Adrenal gland (tissue), 12 donors: ENCODE results near the gene UGT1A6. TPM values are rescaled to one million over a fixed set of nuclear protein-coding genes. Genes with fewer than 3 reads are reported as not detected.
"Not testable (repeated sequence)": the region's sequence is repeated elsewhere in the genome, so short reads cannot be mapped to it uniquely, and the experiment has no call there.

Source experiments
- DNase-seq, 7 donors: peaks; one replicate each; pipeline ENCODE4 v3.0.0-alpha.2; 2019 to 2020
- H3K27ac ChIP-seq, 5 donors: fragments of 200-600 bp; sonication (generic) in 4 of 5; 1 replicate in 3 of 5; 2 replicates in 2 of 5; pipeline versions ENCODE4 v1.5.1 to v1.8.0; 2016 to 2020; ENCODE audit warnings: mild to moderate bottlenecking in 1 of 5
- H3K27me3 ChIP-seq: fragments of 200-600 bp; 2 replicates; pipeline ENCODE4 v1.8.0; 2021
- H3K36me3 ChIP-seq, 2 donors: fragments of 200-600 bp; replicated peaks in 1 of 2; 1 replicate in 1 of 2; 2 replicates in 1 of 2; pipeline versions ENCODE4 v1.5.1 to v1.8.0; 2018 to 2022
- H3K4me1 ChIP-seq, 2 donors: fragments of 200-600 bp; replicated peaks in 1 of 2; 1 replicate in 1 of 2; 2 replicates in 1 of 2; pipeline versions ENCODE4 v1.5.1 to v1.8.0; 2018 to 2021
- H3K4me3 ChIP-seq, 4 donors: fragments of 200-600 bp; sonication (generic) in 3 of 4; one replicate each; pipeline ENCODE4 v1.5.1; 2016 to 2018
- H3K9me3 ChIP-seq, 3 donors: fragments of 200-600 bp; sonication (generic) in 1 of 3; replicated peaks in 1 of 3; 1 replicate in 2 of 3; 2 replicates in 1 of 3; pipeline versions ENCODE4 v1.5.1 to v1.8.0; 2016 to 2021
- POLR2A ChIP-seq, 2 donors: fragments of 450-650 bp; IDR thresholded peaks; one replicate each; pipeline ENCODE4 v1.6.1; 2017; ENCODE audit warnings: antibody characterized with exemption in 2 of 2, mild to moderate bottlenecking in 2 of 2, moderate library complexity in 1 of 2
- WGBS, 4 donors: extraction: QIAGEN DNeasy Blood & Tissue Kit in 2 of 4; methylation state at CpG; one replicate each; pipeline versions ENCODE4 v1.1.5 to v1.1.7; 2013 to 2017; 5-methylcytosine and 5-hydroxymethylcytosine counted together
- intact Hi-C, 2 donors: fragments of 100-400 bp; cut with DNase I; formaldehyde crosslinking; loops; one replicate each; pipeline versions ENCODE4 v1.14.1 to v1.15.0; 2022 to 2023
- polyA plus RNA-seq, 3 donors: library from polyadenylated mRNA; stranded (reverse); fragments of 200-250 nt in 2 of 3; fragments of 350-450 nt in 1 of 3; fragmentation: Illumina TruSeq in 1 of 3; extraction: RNeasy Lipid Tissue Mini Kit (QIAGEN cat#74804) in 1 of 3; gene quantifications; one replicate each; pipeline ENCODE4 v1.2.3, GENCODE V29; 2013 to 2014
- total RNA-seq, 9 donors: library from RNA; depleted of rRNA in 4 of 9; stranded (reverse); fragments of >200 nt in 4 of 9; fragments of 120-200 nt in 1 of 9; fragmentation: NEBNext Ultra II Directional in 1 of 9; extraction: Animal tissue kit (Norgen Biotek cat#: 25700) in 1 of 9; gene quantifications; one replicate each; pipeline versions ENCODE4 v1.1.0 to v1.2.4, GENCODE V29; 2013 to 2023
- TF ChIP-seq, protein P1 (sequence below), 6 experiments: fragments of 450-650 bp in 4 of 6; fragments of 200-600 bp in 2 of 6; sonication (generic) in 1 of 6; IDR thresholded peaks; 1 replicate in 5 of 6; 2 replicates in 1 of 6; pipeline versions ENCODE4 v1.5.1 to v1.8.0; 2016 to 2021; ENCODE audit warnings: antibody characterized with exemption in 6 of 6, mild to moderate bottlenecking in 2 of 6, moderate library complexity in 1 of 6
- donor health status: healthy with polysubstance abuse.
- donor health status: Bipolar disorder and iron deficiency.
- donor health status: DM: yes; HTN: yes; CAD: no.
- donor health status: DM: no; HTN: no; CAD: no.
- donor health status: DM: no; HTN: no; CAD: no.
- donor health status: DM: yes; HTN: yes; CAD: no.

The UGT1A6 gene
- total and polyA plus RNA-seq, 12 donors = 0.16 TPM; not detected in 11

DNA sequence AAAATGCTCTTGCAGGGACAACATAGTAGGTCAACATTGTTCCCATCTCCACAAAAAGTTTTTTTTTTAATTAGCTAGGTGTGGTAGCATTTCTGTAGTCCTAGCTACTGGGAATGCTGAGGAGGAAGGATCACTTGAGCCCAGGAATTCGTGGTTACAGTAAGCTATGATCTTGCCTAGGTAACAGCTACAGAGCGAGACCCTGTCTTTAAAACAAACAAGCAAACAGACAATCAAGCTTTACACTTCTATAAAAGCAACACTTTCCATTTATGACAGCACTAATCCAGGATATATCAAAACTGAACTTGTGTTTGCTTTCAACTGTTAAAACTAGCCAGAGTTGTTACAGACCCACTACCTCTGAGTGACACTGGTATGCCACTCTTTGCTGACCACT is 48.2 kb downstream of the UGT1A6 start:
- no peaks in the 10 kb centered on the region for H3K9me3 ChIP-seq
- H3K4me3 ChIP-seq = no peak overlapping the region
- no peak overlapping the region for H3K27ac ChIP-seq
- H3K4me1 ChIP-seq = no peaks in the 10 kb centered on the region
- H3K36me3 ChIP-seq = no peaks in the 10 kb centered on the region
- H3K27me3 ChIP-seq = peaks cover 5% of the 10 kb centered on the region
- intact Hi-C loops = no loop called here
- DNase-seq = no peak
- WGBS, 4 donors = 63 to 72% (median 67%) methylated on average over 2 of the region's 2 CpGs
- TF ChIP-seq POLR2A (IDR thresholded peaks at IDR 0.05) = no peak
- TF ChIP-seq, protein P1, sequence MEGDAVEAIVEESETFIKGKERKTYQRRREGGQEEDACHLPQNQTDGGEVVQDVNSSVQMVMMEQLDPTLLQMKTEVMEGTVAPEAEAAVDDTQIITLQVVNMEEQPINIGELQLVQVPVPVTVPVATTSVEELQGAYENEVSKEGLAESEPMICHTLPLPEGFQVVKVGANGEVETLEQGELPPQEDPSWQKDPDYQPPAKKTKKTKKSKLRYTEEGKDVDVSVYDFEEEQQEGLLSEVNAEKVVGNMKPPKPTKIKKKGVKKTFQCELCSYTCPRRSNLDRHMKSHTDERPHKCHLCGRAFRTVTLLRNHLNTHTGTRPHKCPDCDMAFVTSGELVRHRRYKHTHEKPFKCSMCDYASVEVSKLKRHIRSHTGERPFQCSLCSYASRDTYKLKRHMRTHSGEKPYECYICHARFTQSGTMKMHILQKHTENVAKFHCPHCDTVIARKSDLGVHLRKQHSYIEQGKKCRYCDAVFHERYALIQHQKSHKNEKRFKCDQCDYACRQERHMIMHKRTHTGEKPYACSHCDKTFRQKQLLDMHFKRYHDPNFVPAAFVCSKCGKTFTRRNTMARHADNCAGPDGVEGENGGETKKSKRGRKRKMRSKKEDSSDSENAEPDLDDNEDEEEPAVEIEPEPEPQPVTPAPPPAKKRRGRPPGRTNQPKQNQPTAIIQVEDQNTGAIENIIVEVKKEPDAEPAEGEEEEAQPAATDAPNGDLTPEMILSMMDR (IDR thresholded peaks at IDR 0.05) = no peak

DNA sequence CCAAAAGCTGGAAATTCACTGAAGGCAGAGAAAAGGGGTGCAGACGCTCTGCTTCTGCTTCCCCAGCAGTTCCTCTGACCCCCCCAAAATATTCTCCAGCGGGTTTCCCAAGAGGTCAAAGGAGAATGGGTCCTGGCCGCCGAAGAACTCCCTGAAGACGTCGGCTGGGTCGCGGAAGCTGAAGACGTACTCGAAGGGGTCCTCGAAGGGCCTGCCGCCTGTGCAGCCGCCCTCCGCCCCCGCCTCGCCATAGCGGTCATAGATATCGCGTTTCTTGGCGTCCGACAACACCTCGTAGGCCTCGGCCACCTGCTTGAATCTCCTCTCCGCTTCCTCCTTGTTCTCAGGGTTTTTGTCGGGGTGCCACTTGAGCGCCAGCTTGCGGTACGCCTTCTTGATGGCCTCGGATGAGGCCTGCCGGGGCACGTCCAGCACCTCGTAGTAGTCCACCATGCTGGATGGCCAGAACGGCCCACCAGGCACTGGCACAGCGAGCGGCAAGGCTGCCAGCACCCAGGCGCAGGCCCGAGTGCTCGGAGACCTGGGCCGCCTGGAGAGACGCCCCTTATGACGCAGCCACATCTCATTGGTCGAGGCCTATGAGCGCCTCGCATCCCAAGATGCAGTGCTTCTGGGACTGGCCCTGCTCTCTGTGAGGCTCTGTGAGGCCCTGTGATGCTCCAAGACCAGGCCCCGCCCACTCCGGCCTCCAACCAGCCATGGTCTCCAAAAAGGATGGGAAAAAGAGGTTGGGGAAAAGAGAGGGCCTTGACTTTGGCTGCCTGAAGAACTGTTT is 51.0 kb downstream of the UGT1A6 start:
- no peaks in the 10 kb centered on the region for H3K9me3 ChIP-seq
- H3K27me3 ChIP-seq = no peaks in the 10 kb centered on the region
- no peaks in the 10 kb centered on the region for H3K36me3 ChIP-seq
- no peaks in the 10 kb centered on the region for H3K4me1 ChIP-seq
- intact Hi-C loops = no loop called here
- no peak overlapping the region for H3K27ac ChIP-seq
- H3K4me3 ChIP-seq = no peak overlapping the region
- 91% methylated on average over 27 to 44 of the region's 46 CpGs for WGBS, 4 donors
- no peak for DNase-seq
- TF ChIP-seq POLR2A (IDR thresholded peaks at IDR 0.05) = no peak
- TF ChIP-seq, protein P1 (IDR thresholded peaks at IDR 0.05) = no peak

DNA sequence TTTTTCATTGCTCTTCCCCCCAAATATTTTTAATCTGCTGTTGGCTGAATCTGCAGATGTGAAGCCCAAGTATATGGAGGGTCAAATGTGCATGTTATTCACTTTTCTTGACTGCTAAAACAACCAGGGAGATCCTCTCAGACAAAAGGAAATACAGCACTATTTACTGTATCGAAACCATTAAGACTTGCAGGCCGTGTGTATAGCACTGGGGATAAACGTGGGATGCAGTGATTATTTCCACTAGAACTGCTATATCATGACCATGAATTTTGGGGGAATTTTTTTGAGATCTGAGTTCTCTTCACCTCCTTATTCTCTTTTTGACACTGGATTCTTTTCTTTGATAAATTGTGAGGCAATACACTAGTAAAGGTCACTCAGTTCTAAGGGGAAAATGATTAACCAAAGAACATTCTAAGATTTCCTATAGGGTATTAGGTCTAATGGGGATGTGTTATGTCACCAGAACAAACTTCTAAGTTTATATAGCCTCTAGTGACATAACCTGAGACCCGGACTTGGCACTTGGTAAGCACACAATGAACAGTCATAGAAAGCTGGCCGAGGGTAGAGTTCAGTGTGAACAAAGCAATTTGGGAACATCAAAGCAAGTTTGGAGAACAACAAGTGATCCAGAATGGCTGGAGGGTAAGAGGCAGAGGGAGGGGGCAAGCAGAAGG is 52.5 kb downstream of the UGT1A6 start:
- intact Hi-C loops = no loop called here
- Histone ChIP-seq H3K27ac (no peak overlapping the region), H3K9me3 (no peaks in the 10 kb centered on the region), H3K36me3 (no peaks in the 10 kb centered on the region), H3K27me3 (no peaks in the 10 kb centered on the region), H3K4me3 (no peak overlapping the region), H3K4me1 (no peaks in the 10 kb centered on the region)
- no peak for TF ChIP-seq POLR2A (IDR thresholded peaks at IDR 0.05)
- 66 to 80% (median 69%) methylated on average over 5 of the region's 5 CpGs for WGBS, 4 donors
- no peak for DNase-seq

DNA sequence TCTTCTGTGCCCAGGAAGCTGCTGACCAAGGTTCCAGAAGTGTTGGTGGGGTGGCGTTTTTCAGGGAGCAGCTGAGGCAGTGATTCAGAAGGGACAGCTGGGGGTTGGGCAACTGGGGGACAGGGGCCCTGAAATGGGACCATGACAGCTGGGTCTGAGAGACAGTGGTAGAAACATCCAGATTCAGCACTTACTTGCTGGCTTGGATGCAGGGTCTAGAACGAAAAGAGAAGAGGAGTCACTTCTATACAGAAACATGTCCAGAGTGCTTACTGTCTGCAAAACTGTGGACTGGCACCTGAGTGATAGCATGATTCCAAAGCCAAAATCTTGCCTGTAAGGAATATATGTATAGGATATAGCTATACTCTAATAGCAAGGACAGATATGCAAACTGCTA is 53.1 kb downstream of the UGT1A6 start:
- WGBS, 4 donors = 35 to 72% (median 65%) methylated on average over 2 of the region's 2 CpGs
- not testable (repeated sequence) for H3K4me3 ChIP-seq, H3K9me3 ChIP-seq

DNA sequence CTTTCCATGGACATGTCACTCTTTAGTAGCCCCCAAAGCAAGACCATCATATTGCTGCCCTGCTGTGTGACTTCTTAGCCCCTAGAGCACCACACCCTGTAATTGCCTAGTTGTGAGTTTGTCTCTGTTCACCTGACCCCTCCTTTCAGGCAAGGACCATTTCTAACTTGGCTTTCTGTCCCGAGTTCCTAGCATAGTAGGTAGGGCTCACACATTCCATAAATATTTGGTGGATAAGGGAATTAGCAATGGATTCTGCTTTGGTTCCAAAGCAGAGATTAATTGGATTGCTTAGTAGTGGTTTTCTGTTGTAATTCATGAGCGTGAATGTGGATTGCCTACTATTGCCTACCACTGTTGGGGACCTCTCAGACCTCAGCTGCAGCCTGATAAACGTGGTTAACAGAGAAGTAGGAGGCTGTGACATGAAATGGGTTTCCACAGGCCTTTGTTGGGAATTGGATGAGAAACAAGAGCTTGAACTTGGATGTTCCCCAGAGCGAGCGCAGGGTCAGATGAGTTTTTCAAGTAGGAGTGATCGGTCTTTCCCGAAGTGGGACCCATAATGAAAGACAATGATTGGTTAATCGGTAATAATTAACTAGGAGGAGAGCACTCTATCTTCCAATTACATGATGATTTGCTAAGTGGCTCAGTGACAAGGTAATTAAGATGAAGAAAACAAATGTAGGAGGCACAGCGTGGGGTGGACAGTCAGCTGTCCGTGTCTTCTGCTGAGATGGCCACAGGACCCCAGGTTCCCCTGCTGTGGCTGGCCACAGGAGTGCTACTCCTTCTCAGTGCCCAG is 54.0 kb downstream of the UGT1A6 start:
- Histone ChIP-seq H3K27me3 (no peaks in the 10 kb centered on the region), H3K27ac (no peak overlapping the region), H3K4me3 (no peak overlapping the region), H3K4me1 (no peaks in the 10 kb centered on the region), H3K36me3 (no peaks in the 10 kb centered on the region), H3K9me3 (no peaks in the 10 kb centered on the region)
- 67 to 78% (median 72%) methylated on average over 9 to 10 of the region's 10 CpGs for WGBS, 4 donors
- intact Hi-C loops = no loop called here
- no peak for DNase-seq
- TF ChIP-seq, protein P1 (IDR thresholded peaks at IDR 0.05) = no peak
- no peak for TF ChIP-seq POLR2A (IDR thresholded peaks at IDR 0.05)

More for the DNA sequence above, 53.1 kb downstream of the UGT1A6 start:
- H3K36me3 ChIP-seq, H3K27me3 ChIP-seq, DNase-seq, H3K27ac ChIP-seq, H3K4me1 ChIP-seq, intact Hi-C loops: not testable (repeated sequence)
